GM15510 (cell line): ENCODE measurements around the gene RPL37A.

ENCODE experiments used
- POLR2A ChIP-seq: IDR thresholded peaks from 3 replicates; pipeline ENCODE4 v1.6.1; 2011; ENCODE audit warnings: borderline replicate concordance; ENCODE audit not compliant: insufficient read length; ENCODE audit errors: extremely low read depth

The RPL37A gene

GRCh38 chr2:216527600-216527999, 29.0 kb downstream of the RPL37A start:
- no peak for TF ChIP-seq POLR2A

- no peak for TF ChIP-seq POLR2A
Measured at GRCh38 chr2:216532562-216532961, 33.9 kb downstream of the RPL37A start.

GRCh38 chr2:216533609-216534008, 35.0 kb downstream of the RPL37A start:
- no peak for TF ChIP-seq POLR2A

- no peak for TF ChIP-seq POLR2A
Measured at GRCh38 chr2:216534809-216535208, 36.2 kb downstream of the RPL37A start.

- TF ChIP-seq POLR2A = no peak
Measured at GRCh38 chr2:216535454-216535995, 36.9 kb downstream of the RPL37A start.

GRCh38 chr2:216536734-216537210, 38.1 kb downstream of the RPL37A start:
- no peak for TF ChIP-seq POLR2A

GRCh38 chr2:216537366-216537765, 38.7 kb downstream of the RPL37A start:
- no peak for TF ChIP-seq POLR2A

GRCh38 chr2:216538538-216538937, 39.9 kb downstream of the RPL37A start:
- no peak for TF ChIP-seq POLR2A

GRCh38 chr2:216539120-216539519, 40.5 kb downstream of the RPL37A start:
- TF ChIP-seq POLR2A = no peak

GRCh38 chr2:216539791-216540241, 41.2 kb downstream of the RPL37A start:
- TF ChIP-seq POLR2A = no peak

- TF ChIP-seq POLR2A = no peak
Measured at GRCh38 chr2:216540920-216541319, 42.3 kb downstream of the RPL37A start.

GRCh38 chr2:216541505-216541904, 42.9 kb downstream of the RPL37A start:
- no peak for TF ChIP-seq POLR2A

- TF ChIP-seq POLR2A = no peak
Measured at GRCh38 chr2:216545359-216545758, 46.7 kb downstream of the RPL37A start.

- TF ChIP-seq POLR2A = no peak
Measured at GRCh38 chr2:216546241-216546640, 47.6 kb downstream of the RPL37A start.

- TF ChIP-seq POLR2A = no peak
Measured at GRCh38 chr2:216546641-216547403, 48.2 kb downstream of the RPL37A start.

- no peak for TF ChIP-seq POLR2A
Measured at GRCh38 chr2:216548901-216549331, 50.3 kb downstream of the RPL37A start.
